HG02763 (cell line): Measurements from ENCODE around the gene UPK3BL1.
A peak's percentile ranks its signal among the peaks of the same experiment; 100 is the strongest.

Source experiments
- ATAC-seq: cut with Tn5 transposase; IDR thresholded peaks from one replicate; pipeline ENCODE4 v1.9.1; 2021; ENCODE audit warnings: mild to moderate bottlenecking, moderate library complexity; ENCODE audit not compliant: unreplicated experiment

UPK3BL1 gene

GRCh38 chr7:102589857-102590256 lies 52.7 kb downstream of the UPK3BL1 start:
- peak; percentile 43 for ATAC-seq
